ENCODE results near the gene PPIL3. TPM values are rescaled to one million over a fixed set of nuclear protein-coding genes. Genes with fewer than 3 reads are reported as not detected.

Gene PPIL3
- total RNA-seq, 1 experiment from 2014 or later, result 49.0 TPM

GRCh38 chr2:200909958-200910357, 21.1 kb upstream of the PPIL3 start:
- CTCF ChIA-PET, result interaction anchor here (0.6 kb wide), 1 partner anchor 276 kb away, joined by 4 read pairs; no protein-coding TSS in a partner anchor
- intact Hi-C loops (cut with micrococcal nuclease; ENCODE audit: unreplicated experiment), result no loop called here
- H3K4me1 ChIP-seq (replicated peaks; ENCODE audit: insufficient read depth), result no peaks in the 10 kb centered on the region
- no peaks in the 10 kb centered on the region for H3K27me3 ChIP-seq (ENCODE audit: insufficient read depth, low read depth)
- no peak overlapping the region for H3K4me3 ChIP-seq
- BruUV-seq (replicated peaks), result no TSS peak
- no peaks in the 10 kb centered on the region for H3K9me3 ChIP-seq (ENCODE audit: insufficient read depth, low read depth)
- TF ChIP-seq, protein P1, sequence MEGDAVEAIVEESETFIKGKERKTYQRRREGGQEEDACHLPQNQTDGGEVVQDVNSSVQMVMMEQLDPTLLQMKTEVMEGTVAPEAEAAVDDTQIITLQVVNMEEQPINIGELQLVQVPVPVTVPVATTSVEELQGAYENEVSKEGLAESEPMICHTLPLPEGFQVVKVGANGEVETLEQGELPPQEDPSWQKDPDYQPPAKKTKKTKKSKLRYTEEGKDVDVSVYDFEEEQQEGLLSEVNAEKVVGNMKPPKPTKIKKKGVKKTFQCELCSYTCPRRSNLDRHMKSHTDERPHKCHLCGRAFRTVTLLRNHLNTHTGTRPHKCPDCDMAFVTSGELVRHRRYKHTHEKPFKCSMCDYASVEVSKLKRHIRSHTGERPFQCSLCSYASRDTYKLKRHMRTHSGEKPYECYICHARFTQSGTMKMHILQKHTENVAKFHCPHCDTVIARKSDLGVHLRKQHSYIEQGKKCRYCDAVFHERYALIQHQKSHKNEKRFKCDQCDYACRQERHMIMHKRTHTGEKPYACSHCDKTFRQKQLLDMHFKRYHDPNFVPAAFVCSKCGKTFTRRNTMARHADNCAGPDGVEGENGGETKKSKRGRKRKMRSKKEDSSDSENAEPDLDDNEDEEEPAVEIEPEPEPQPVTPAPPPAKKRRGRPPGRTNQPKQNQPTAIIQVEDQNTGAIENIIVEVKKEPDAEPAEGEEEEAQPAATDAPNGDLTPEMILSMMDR (conservative IDR thresholded peaks at IDR 0.05), result no peak
- no peak for TF ChIP-seq EZH2 (IDR thresholded peaks at IDR 0.05; ENCODE audit: low read depth)
- no peak overlapping the region for H2AFZ ChIP-seq
- H3F3A ChIP-seq (ENCODE audit: insufficient read depth, low read depth), result peaks cover 32% of the 10 kb centered on the region; the same call in 1 of the 2 replicates
- H4K20me1 ChIP-seq (ENCODE audit: insufficient read depth), result no peaks in the 10 kb centered on the region
- H3K27ac ChIP-seq, result no peak overlapping the region
- H3K4me2 ChIP-seq, result no peak overlapping the region
- no peaks in the 10 kb centered on the region for H3K9me2 ChIP-seq (ENCODE audit: insufficient read depth)
- POLR2A ChIA-PET (ENCODE audit: unreplicated experiment), result interaction anchor here (0.7 kb wide), 1 partner anchor 1220 kb away, joined by 5 read pairs; no protein-coding TSS in a partner anchor
- no peaks in the 10 kb centered on the region for H3K79me2 ChIP-seq (ENCODE audit: low read depth)
- no peak for DNase-seq
- peaks cover 7% of the 10 kb centered on the region; the same call in 1 of the 2 replicates for H3K36me3 ChIP-seq (ENCODE audit: low read depth)

DNA sequence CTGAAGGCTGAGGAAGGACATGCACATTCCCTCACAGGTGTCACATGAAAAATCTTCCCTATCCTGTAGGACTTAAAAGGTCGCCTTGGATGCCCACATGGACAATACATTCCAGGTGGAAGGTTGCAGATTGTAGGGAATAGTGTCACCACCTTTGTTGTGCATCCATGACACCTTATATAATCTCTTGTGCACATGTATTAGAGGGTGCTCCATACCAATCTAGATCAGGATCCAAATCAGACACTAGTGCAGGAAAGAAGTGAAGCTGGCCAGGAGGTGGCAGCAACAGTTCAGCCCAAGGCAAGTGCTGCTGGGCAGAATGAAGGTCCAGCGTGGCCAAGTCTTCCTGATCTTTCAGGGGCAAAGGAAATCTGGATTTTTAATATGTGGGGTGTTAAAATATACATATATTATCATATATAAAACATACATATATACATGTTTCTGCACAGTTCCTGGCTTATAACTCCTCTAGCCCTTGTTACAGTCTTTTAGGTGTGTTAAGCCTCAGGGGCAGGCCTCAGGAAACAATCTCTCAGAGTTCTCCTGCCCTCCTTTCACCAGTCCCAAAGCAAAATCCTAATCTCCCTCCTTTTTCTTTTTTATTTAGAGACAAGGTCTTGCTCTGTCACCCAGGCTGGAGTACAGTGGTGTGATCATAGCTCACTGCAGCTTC, 16.9 kb upstream of the PPIL3 start:
- no TSS peak for BruUV-seq (replicated peaks)
- H3K9me3 ChIP-seq (ENCODE audit: insufficient read depth, low read depth), result no peaks in the 10 kb centered on the region
- intact Hi-C loops (cut with micrococcal nuclease; ENCODE audit: unreplicated experiment), result loop anchor here (1.0 kb wide), 3 partner anchors 164 to 272 kb away; no protein-coding TSS in a partner anchor
- H2AFZ ChIP-seq, result no peak overlapping the region
- no peak for TF ChIP-seq EZH2 (IDR thresholded peaks at IDR 0.05; ENCODE audit: low read depth)
- TF ChIP-seq, protein P1 (conservative IDR thresholded peaks at IDR 0.05), result peak; percentile 75
- H4K20me1 ChIP-seq (ENCODE audit: insufficient read depth), result no peaks in the 10 kb centered on the region
- H3K4me2 ChIP-seq, result no peak overlapping the region
- no peak overlapping the region for H3K4me3 ChIP-seq
- DNase-seq, result peak; percentile 46 to 64
- no peak overlapping the region for H3K27ac ChIP-seq
- H3K27me3 ChIP-seq (ENCODE audit: insufficient read depth, low read depth), result no peaks in the 10 kb centered on the region
- ChIA-PET CTCF (interaction anchor here (0.5 to 1.9 kb wide), 5 partner anchors 163 to 326 kb away, joined by 3 to 13 read pairs (median 4); no protein-coding TSS in a partner anchor), POLR2A (ENCODE audit: unreplicated experiment) (interaction anchor here (0.6 to 0.7 kb wide), 2 partner anchors 125 to 163 kb away, joined by 3 to 4 read pairs; no protein-coding TSS in a partner anchor)
- no peaks in the 10 kb centered on the region for H3K4me1 ChIP-seq (replicated peaks; ENCODE audit: insufficient read depth)
- H3F3A ChIP-seq (ENCODE audit: insufficient read depth, low read depth), result peaks cover 35% of the 10 kb centered on the region
- H3K9me2 ChIP-seq (ENCODE audit: insufficient read depth), result no peaks in the 10 kb centered on the region
- no peaks in the 10 kb centered on the region for H3K79me2 ChIP-seq (ENCODE audit: low read depth)
- H3K36me3 ChIP-seq (ENCODE audit: low read depth), result peaks cover 13% of the 10 kb centered on the region

DNA sequence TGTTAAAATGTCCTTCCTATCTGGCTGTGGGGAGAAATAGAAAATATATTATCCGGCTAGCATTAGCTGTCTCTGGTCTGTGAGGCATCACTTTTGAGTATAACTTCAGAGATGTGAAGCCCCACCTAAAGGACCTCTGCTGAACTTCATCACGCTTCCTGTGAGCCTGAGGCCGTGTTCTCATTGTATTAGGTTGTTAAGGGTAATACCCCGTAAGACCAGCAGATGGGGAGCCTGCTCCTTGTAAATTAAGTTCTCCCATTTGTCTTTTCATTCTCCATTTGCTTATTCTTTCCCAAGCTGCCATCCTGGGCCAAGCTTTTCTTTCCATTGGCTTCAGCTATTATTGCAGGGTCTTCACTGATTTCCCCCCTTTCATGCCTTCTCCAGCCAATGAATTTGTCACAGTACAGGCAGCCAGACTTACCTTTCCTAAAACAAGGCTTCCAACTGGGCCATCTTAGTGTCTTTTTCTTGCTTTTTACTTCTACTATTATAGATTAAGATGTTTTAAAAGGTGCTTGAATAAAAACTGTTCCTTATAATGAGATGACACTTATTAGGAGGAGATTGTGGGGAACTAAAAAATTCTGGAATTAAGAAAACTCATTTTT, 12.7 kb upstream of the PPIL3 start:
- ChIA-PET POLR2A (ENCODE audit: unreplicated experiment) (interaction anchor here (0.6 kb wide), 2 partner anchors 165 to 331 kb away, joined by 3 to 4 read pairs; no protein-coding TSS in a partner anchor), CTCF (interaction anchor here (0.6 to 1.2 kb wide), 2 partner anchors 167 to 282 kb away, joined by 3 to 9 read pairs; partner anchors contain the start of gene CASP10)
- TF ChIP-seq EZH2 (IDR thresholded peaks at IDR 0.05; ENCODE audit: low read depth), result no peak
- TF ChIP-seq, protein P1 (conservative IDR thresholded peaks at IDR 0.05), result peak; percentile 81
- DNase-seq, result peak; percentile 68 to 75
- H3K4me3 ChIP-seq, result no peak overlapping the region
- intact Hi-C loops (cut with micrococcal nuclease; ENCODE audit: unreplicated experiment), result loop anchor here (1.0 kb wide), 3 partner anchors 188 to 332 kb away; no protein-coding TSS in a partner anchor
- BruUV-seq (replicated peaks), result no TSS peak
- H3K27ac ChIP-seq, result no peak overlapping the region
- H3K9me2 ChIP-seq (ENCODE audit: insufficient read depth), result no peaks in the 10 kb centered on the region
- no peak overlapping the region for H3K4me2 ChIP-seq
- H4K20me1 ChIP-seq (ENCODE audit: insufficient read depth), result no peaks in the 10 kb centered on the region
- H3K4me1 ChIP-seq (replicated peaks; ENCODE audit: insufficient read depth), result no peaks in the 10 kb centered on the region
- no peaks in the 10 kb centered on the region for H3K27me3 ChIP-seq (ENCODE audit: insufficient read depth, low read depth)
- H3K9me3 ChIP-seq (ENCODE audit: insufficient read depth, low read depth), result no peaks in the 10 kb centered on the region
- H3K36me3 ChIP-seq (ENCODE audit: low read depth), result peaks cover 30% of the 10 kb centered on the region
- peaks cover 29% of the 10 kb centered on the region for H3F3A ChIP-seq (ENCODE audit: insufficient read depth, low read depth)
- no peaks in the 10 kb centered on the region for H3K79me2 ChIP-seq (ENCODE audit: low read depth)
- no peak overlapping the region for H2AFZ ChIP-seq

All from PC-9 (cell line).